Measurements from ENCODE around the gene PACC1. TPM values are rescaled to one million over a fixed set of nuclear protein-coding genes. Genes with fewer than 3 reads are reported as not detected.

The PACC1 gene
- total and polyA plus RNA-seq, 10 of the 15 experiments (the other 5 are each of a cell fraction or from before 2014, with no cell fraction given): 16.1 to 29.7 (median 19.3) TPM

- no peak for TF ChIP-seq PRDM15 (CRISPR knock-in tag; IDR thresholded peaks at IDR 0.05)
- TF ChIP-seq IKZF2 (IDR thresholded peaks at IDR 0.05): no peak
- no peak for TF ChIP-seq CBX5 (IDR thresholded peaks at IDR 0.05; ENCODE audit: low read depth)
- TF ChIP-seq, protein P1, sequence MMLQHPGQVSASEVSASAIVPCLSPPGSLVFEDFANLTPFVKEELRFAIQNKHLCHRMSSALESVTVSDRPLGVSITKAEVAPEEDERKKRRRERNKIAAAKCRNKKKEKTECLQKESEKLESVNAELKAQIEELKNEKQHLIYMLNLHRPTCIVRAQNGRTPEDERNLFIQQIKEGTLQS (IDR thresholded peaks at IDR 0.05; ENCODE audit: borderline replicate concordance, extremely low read depth, low read depth, low read length): no peak
- TF ChIP-seq STAT1 (conservative IDR thresholded peaks at IDR 0.05): no peak
- no peak for TF ChIP-seq ETV6 (conservative IDR thresholded peaks at IDR 0.05 in 1 of 2, IDR thresholded peaks at IDR 0.05 in 1 of 2; ENCODE audit: borderline replicate concordance in 1 of 2, low read depth in 1 of 2)
- TF ChIP-seq SREBF2 (IDR thresholded peaks at IDR 0.05; ENCODE audit: low read length): no peak
- no peak for TF ChIP-seq RUNX3 (IDR thresholded peaks at IDR 0.05; ENCODE audit: low read length)
- TF ChIP-seq WRNIP1 (IDR thresholded peaks at IDR 0.05; ENCODE audit: borderline replicate concordance, low read depth, low read length): no peak
- TF ChIP-seq, protein P2, sequence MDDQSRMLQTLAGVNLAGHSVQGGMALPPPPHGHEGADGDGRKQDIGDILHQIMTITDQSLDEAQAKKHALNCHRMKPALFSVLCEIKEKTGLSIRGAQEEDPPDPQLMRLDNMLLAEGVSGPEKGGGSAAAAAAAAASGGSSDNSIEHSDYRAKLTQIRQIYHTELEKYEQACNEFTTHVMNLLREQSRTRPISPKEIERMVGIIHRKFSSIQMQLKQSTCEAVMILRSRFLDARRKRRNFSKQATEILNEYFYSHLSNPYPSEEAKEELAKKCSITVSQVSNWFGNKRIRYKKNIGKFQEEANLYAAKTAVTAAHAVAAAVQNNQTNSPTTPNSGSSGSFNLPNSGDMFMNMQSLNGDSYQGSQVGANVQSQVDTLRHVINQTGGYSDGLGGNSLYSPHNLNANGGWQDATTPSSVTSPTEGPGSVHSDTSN (IDR thresholded peaks at IDR 0.05; ENCODE audit: insufficient replicate concordance, low read depth, low read length): no peak
Observed at GRCh38 chr1:212364985-212365384, 49.7 kb downstream of the PACC1 start (continued).
